ENCODE results near the gene RPP14. TPM values are rescaled to one million over a fixed set of nuclear protein-coding genes. Genes with fewer than 3 reads are reported as not detected.
A peak's percentile ranks its signal among the peaks of the same experiment; 100 is the strongest.
"Not testable (repeated sequence)": the region's sequence is repeated elsewhere in the genome, so short reads cannot be mapped to it uniquely, and the experiment has no call there.

RPP14 gene
- total RNA-seq, 1 donor from 2014 or later, result 18.4 TPM

DNA sequence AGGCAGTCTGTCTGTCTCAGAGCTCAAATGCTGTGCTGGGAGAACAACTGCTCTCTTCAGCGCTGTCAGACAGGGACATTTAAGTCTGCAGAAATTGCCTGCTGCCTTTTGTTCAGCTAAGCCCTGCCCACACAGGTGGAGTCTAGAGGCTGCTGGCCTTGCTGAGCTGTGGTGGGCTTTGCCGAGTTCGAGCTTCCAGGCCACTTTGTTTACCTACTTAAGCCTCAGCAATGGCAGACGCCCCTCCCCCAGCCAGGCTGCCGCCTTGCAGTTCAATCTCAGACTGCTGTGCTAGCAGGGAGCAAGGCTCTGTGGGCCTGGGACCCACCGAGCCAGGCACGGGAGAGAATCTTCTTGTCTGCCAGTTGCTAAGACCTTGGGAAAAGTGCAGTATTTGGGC, 25.0 kb upstream of the RPP14 start:
- H3K27ac Mint-ChIP-seq (ENCODE audit: unreplicated experiment), result no peak overlapping the region
- TF ChIP-seq, protein P1, sequence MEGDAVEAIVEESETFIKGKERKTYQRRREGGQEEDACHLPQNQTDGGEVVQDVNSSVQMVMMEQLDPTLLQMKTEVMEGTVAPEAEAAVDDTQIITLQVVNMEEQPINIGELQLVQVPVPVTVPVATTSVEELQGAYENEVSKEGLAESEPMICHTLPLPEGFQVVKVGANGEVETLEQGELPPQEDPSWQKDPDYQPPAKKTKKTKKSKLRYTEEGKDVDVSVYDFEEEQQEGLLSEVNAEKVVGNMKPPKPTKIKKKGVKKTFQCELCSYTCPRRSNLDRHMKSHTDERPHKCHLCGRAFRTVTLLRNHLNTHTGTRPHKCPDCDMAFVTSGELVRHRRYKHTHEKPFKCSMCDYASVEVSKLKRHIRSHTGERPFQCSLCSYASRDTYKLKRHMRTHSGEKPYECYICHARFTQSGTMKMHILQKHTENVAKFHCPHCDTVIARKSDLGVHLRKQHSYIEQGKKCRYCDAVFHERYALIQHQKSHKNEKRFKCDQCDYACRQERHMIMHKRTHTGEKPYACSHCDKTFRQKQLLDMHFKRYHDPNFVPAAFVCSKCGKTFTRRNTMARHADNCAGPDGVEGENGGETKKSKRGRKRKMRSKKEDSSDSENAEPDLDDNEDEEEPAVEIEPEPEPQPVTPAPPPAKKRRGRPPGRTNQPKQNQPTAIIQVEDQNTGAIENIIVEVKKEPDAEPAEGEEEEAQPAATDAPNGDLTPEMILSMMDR (IDR thresholded peaks at IDR 0.05; ENCODE audit: partially characterized antibody, unreplicated experiment), result no peak
- no peak for DNase-seq
- H3K4me3 Mint-ChIP-seq (ENCODE audit: unreplicated experiment), result no peak overlapping the region
- H3K36me3 Mint-ChIP-seq (ENCODE audit: unreplicated experiment), result peaks cover 73% of the 10 kb centered on the region
- H3K27me3 Mint-ChIP-seq (ENCODE audit: unreplicated experiment), result peaks cover 2% of the 10 kb centered on the region
- no peaks in the 10 kb centered on the region for H3K4me1 Mint-ChIP-seq (ENCODE audit: low read depth, unreplicated experiment)
- peaks cover 6% of the 10 kb centered on the region for H3K9me3 Mint-ChIP-seq (ENCODE audit: unreplicated experiment)

DNA sequence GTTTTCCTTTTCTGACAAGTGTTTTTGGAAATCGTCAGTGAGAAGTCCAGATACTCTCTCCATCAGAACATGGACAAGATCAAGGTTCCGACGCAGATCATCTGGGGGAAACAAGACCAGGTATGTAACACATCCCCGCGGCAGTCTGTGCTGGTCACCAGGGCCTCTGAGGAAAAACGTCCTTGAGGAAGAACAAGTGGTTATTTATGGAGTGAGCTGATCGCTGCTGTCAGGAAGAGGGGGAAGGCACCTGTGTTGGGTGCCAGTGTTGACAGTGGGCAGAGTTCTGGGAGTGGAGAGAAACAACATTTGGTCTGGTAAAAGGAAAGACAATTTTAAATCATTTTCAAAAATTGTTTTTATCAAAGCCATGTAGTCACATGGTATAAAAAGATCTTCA, 20.7 kb upstream of the RPP14 start:
- no peak for DNase-seq
- Mint-ChIP-seq H3K4me1 (ENCODE audit: low read depth, unreplicated experiment) (no peaks in the 10 kb centered on the region), H3K36me3 (ENCODE audit: unreplicated experiment) (peaks cover 46% of the 10 kb centered on the region), H3K4me3 (ENCODE audit: unreplicated experiment) (no peak overlapping the region), H3K27me3 (ENCODE audit: unreplicated experiment) (peaks cover 2% of the 10 kb centered on the region), H3K9me3 (ENCODE audit: unreplicated experiment) (peaks cover 8% of the 10 kb centered on the region), H3K27ac (ENCODE audit: unreplicated experiment) (no peak overlapping the region)
- TF ChIP-seq, protein P1 (IDR thresholded peaks at IDR 0.05; ENCODE audit: partially characterized antibody, unreplicated experiment), result no peak

DNA sequence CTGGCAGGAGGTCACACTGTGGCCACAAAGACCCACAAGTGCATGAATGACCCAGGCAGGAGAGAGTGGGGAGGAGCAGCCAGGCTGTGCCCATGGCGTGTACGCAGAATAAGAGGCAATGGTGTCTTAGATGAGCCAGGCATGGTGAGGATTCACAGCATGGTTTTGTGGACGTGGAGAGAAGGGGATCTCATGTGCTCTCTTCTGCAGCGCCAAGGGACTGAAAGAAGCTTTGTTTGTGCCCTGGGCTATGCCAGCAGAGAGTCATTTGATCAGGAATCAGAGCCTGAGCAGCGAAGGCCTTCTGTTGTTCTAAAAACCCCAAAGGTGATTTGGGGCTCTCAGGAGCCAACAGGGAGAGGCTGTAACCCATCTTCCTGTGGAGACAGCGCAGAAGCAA, 18.7 kb upstream of the RPP14 start:
- TF ChIP-seq, protein P1 (IDR thresholded peaks at IDR 0.05; ENCODE audit: partially characterized antibody, unreplicated experiment), result no peak
- no peak overlapping the region for H3K4me3 Mint-ChIP-seq (ENCODE audit: unreplicated experiment)
- peaks cover 9% of the 10 kb centered on the region for H3K9me3 Mint-ChIP-seq (ENCODE audit: unreplicated experiment)
- peaks cover 40% of the 10 kb centered on the region for H3K36me3 Mint-ChIP-seq (ENCODE audit: unreplicated experiment)
- no peak overlapping the region for H3K27ac Mint-ChIP-seq (ENCODE audit: unreplicated experiment)
- H3K27me3 Mint-ChIP-seq (ENCODE audit: unreplicated experiment), result peaks cover 5% of the 10 kb centered on the region
- DNase-seq, result no peak
- H3K4me1 Mint-ChIP-seq (ENCODE audit: low read depth, unreplicated experiment), result no peaks in the 10 kb centered on the region

DNA sequence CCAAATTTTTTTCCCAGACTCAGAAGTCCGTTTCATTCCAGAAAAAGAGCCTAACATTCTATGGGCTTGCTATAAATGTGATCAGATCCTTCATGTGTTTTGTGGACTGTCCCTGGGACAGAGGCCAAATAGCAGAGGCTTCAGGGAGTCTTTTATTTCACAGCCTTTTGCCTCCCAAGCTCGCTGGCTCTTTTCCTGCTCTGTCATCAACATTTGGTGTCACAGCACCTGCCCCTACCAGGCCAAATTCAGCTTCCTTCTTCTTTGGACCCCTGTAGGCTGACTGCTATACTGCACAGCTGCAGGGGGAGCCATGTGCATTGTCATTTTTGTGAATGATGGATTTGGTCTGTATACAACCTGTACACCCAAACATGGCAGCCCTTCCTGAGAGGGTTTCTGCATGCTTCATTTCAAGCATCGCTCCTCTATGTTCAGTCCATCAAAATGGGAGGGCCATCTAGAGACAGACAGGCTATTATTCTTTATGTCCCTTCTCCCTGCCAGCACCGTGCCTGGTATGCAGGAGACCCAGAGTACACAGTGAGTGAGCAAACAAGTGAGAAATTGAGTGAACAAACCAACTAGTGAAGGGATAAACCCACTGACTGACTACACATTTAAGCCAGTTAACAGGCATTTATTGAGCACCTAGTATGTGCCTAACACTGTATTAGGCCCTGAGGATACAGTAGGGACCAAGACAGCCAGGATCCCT, 17.9 kb upstream of the RPP14 start:
- TF ChIP-seq, protein P1 (IDR thresholded peaks at IDR 0.05; ENCODE audit: partially characterized antibody, unreplicated experiment), result no peak
- Mint-ChIP-seq H3K9me3 (ENCODE audit: unreplicated experiment) (peaks cover 9% of the 10 kb centered on the region), H3K27me3 (ENCODE audit: unreplicated experiment) (peaks cover 7% of the 10 kb centered on the region), H3K4me1 (ENCODE audit: low read depth, unreplicated experiment) (no peaks in the 10 kb centered on the region), H3K36me3 (ENCODE audit: unreplicated experiment) (peaks cover 39% of the 10 kb centered on the region), H3K4me3 (ENCODE audit: unreplicated experiment) (no peak overlapping the region), H3K27ac (ENCODE audit: unreplicated experiment) (peak overlapping the region; percentile 14)
- DNase-seq, result no peak

DNA sequence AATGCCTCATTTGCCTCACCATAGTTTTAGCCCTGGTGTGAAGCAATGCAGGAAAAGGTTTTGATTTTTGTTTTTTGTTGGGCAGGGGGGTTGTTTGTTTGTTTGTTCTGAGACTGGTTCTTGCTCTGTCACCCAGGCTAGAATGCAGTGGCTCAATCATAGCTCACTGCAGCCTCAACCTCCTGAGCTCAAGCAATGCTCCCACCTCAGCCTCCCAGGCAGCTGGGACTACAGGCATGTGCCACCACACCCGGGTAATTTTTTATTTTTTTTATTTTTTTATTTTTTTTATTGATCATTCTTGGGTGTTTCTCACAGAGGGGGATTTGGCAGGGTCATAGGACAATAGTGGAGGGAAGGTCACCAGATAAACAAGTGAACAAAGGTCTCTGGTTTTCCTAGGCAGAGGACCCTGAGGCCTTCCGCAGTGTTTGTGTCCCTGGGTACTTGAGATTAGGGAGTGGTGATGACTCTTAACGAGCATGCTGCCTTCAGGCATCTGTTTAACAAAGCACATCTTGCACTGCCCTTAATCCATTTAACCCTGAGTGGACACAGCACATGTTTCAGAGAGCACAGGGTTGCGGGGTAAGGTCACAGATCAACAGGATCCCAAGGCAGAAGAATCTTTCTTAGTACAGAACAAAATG, 17.0 kb upstream of the RPP14 start:
- not testable (repeated sequence) for H3K4me3 Mint-ChIP-seq (ENCODE audit: unreplicated experiment); H3K27ac Mint-ChIP-seq (ENCODE audit: unreplicated experiment); H3K4me1 Mint-ChIP-seq (ENCODE audit: low read depth, unreplicated experiment); DNase-seq; H3K9me3 Mint-ChIP-seq (ENCODE audit: unreplicated experiment); H3K27me3 Mint-ChIP-seq (ENCODE audit: unreplicated experiment)
- peaks cover 39% of the 10 kb centered on the region for H3K36me3 Mint-ChIP-seq (ENCODE audit: unreplicated experiment)

DNA sequence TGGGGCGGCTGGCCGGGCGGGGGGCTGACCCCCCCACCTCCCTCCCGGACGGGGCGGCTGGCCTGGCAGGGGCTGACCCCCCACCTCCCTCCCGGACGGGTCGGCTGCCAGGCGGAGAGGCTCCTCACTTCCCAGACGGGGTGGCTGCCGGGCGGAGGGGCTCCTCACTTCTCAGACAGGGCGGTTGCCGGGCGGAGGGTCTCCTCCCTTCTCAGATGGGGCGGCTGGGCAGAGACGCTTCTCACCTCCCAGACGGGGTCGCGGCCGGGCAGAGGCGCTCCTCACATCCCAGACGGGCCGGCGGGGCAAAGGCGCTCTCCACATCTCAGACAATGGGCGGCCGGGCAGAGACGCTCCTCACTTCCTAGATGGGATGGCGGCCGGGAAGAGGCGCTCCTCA, 15.6 kb upstream of the RPP14 start:
- H3K36me3 Mint-ChIP-seq (ENCODE audit: unreplicated experiment), result peaks cover 35% of the 10 kb centered on the region
- not testable (repeated sequence) for H3K27me3 Mint-ChIP-seq (ENCODE audit: unreplicated experiment); H3K9me3 Mint-ChIP-seq (ENCODE audit: unreplicated experiment); DNase-seq; H3K4me3 Mint-ChIP-seq (ENCODE audit: unreplicated experiment); H3K27ac Mint-ChIP-seq (ENCODE audit: unreplicated experiment); H3K4me1 Mint-ChIP-seq (ENCODE audit: low read depth, unreplicated experiment)

All from glutamatergic neuron (in vitro differentiated cells).